Measurements from ENCODE around the gene SQSTM1. TPM values are rescaled to one million over a fixed set of nuclear protein-coding genes. Genes with fewer than 3 reads are reported as not detected.

Gene SQSTM1
- total RNA-seq, 3 donors from 2014 or later (not counting 1 experiment from before 2014, with no cell fraction given) = 474 to 707 (median 657) TPM

DNA sequence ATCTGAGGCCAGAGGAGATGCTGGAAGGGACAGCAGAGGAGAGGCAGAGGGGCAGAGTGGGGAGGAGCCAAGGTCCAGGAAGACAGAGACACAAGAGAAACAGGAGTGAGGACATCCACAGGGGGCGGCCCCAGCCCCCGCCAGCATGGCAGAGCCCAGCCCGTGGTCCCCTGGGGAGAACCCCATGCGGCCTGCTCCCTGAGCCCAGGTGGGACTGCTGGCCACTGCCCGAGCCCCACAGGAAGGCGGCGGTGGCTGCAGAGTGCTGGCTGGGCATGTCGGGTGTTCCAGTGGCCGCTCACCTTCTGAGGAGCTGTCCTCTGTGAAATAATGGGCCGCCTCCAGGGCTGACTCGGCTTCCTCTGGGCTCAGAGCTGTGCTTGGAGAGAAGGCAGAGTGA is 46.8 kb downstream of the SQSTM1 start:
- Histone ChIP-seq H3K27ac (ENCODE audit: low read length) (no peak overlapping the region), H3K9me3 (ENCODE audit: control insufficient read depth, insufficient read depth, low read length) (no peaks in the 10 kb centered on the region), H3K4me3 (ENCODE audit: low read length) (no peak overlapping the region), H3K27me3 (ENCODE audit: control insufficient read depth, insufficient read depth, low read length) (no peaks in the 10 kb centered on the region), H3K4me1 (ENCODE audit: control insufficient read depth, insufficient read depth, low read length) (no peaks in the 10 kb centered on the region), H3K36me3 (ENCODE audit: control insufficient read depth, insufficient read depth, low read length) (peaks cover 28% of the 10 kb centered on the region)
- DNase-seq = no peak
- no peaks in the 10 kb centered on the region for H3K36me3 Mint-ChIP-seq
- no peak for TF ChIP-seq CTCF (IDR thresholded peaks at IDR 0.05)
- H3K27me3 Mint-ChIP-seq (ENCODE audit: low read depth in 2 of 2) = no peaks in the 10 kb centered on the region
- no peaks in the 10 kb centered on the region for H3K9me3 Mint-ChIP-seq
- H3K4me3 Mint-ChIP-seq = no peak overlapping the region
- intact Hi-C loops (cut with micrococcal nuclease) = no loop called here
- WGBS (ENCODE audit: insufficient coverage) = 95% methylated on average over 11 of the region's 11 CpGs
- no peak for ATAC-seq
- H3K27ac Mint-ChIP-seq = peak overlapping the region in 1 of 2 donors; percentile 71
- no peaks in the 10 kb centered on the region for H3K4me1 Mint-ChIP-seq

DNA sequence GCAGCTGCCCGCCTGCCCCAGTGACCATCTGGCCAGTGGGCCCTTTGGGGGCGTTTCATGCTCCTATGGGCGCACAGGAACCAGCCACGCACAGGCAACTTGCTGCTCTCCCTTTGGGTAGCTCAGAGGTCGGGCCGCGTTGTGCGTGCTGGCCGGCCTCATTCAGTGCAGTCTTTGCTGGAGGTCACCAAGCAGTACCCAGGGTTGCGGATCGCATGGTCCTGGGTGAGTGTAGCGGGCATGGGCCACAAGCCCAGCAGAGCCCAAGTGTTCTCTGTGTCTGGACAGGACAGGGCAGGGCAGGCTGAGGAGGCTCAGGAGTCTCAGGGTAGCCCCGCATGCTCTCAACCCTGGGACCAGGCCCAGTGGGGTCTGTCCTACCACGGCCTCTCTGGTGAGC is 47.8 kb downstream of the SQSTM1 start:
- 97% methylated on average over 14 of the region's 14 CpGs for WGBS (ENCODE audit: insufficient coverage)
- Mint-ChIP-seq H3K4me1 (no peaks in the 10 kb centered on the region), H3K27ac (peak overlapping the region in 1 of 2 donors; percentile 29), H3K9me3 (no peaks in the 10 kb centered on the region), H3K36me3 (no peaks in the 10 kb centered on the region), H3K27me3 (ENCODE audit: low read depth in 2 of 2) (no peaks in the 10 kb centered on the region), H3K4me3 (no peak overlapping the region)
- Histone ChIP-seq H3K27me3 (ENCODE audit: control insufficient read depth, insufficient read depth, low read length) (no peaks in the 10 kb centered on the region), H3K4me3 (ENCODE audit: low read length) (no peak overlapping the region), H3K27ac (ENCODE audit: low read length) (no peak overlapping the region), H3K4me1 (ENCODE audit: control insufficient read depth, insufficient read depth, low read length) (no peaks in the 10 kb centered on the region), H3K36me3 (ENCODE audit: control insufficient read depth, insufficient read depth, low read length) (peaks cover 28% of the 10 kb centered on the region), H3K9me3 (ENCODE audit: control insufficient read depth, insufficient read depth, low read length) (no peaks in the 10 kb centered on the region)
- no peak for TF ChIP-seq CTCF (IDR thresholded peaks at IDR 0.05)
- intact Hi-C loops (cut with micrococcal nuclease) = no loop called here
- DNase-seq = no peak
- no peak for ATAC-seq

GRCh38 chr5:179869101-179869500 is 48.4 kb downstream of the SQSTM1 start:
- peaks cover 28% of the 10 kb centered on the region for H3K36me3 ChIP-seq (ENCODE audit: control insufficient read depth, insufficient read depth, low read length)
- Mint-ChIP-seq H3K27ac (no peak overlapping the region), H3K27me3 (ENCODE audit: low read depth in 2 of 2) (no peaks in the 10 kb centered on the region), H3K4me3 (no peak overlapping the region), H3K9me3 (no peaks in the 10 kb centered on the region), H3K4me1 (no peaks in the 10 kb centered on the region), H3K36me3 (no peaks in the 10 kb centered on the region)
- no peak for ATAC-seq
- no peaks in the 10 kb centered on the region for H3K27me3 ChIP-seq (ENCODE audit: control insufficient read depth, insufficient read depth, low read length)
- H3K4me3 ChIP-seq (ENCODE audit: low read length) = no peak overlapping the region
- H3K9me3 ChIP-seq (ENCODE audit: control insufficient read depth, insufficient read depth, low read length) = no peaks in the 10 kb centered on the region
- no peak for TF ChIP-seq CTCF (IDR thresholded peaks at IDR 0.05)
- no peaks in the 10 kb centered on the region for H3K4me1 ChIP-seq (ENCODE audit: control insufficient read depth, insufficient read depth, low read length)
- intact Hi-C loops (cut with micrococcal nuclease) = no loop called here
- DNase-seq = no peak
- WGBS (ENCODE audit: insufficient coverage) = 93% methylated on average over 5 of the region's 5 CpGs
- H3K27ac ChIP-seq (ENCODE audit: low read length) = no peak overlapping the region

DNA sequence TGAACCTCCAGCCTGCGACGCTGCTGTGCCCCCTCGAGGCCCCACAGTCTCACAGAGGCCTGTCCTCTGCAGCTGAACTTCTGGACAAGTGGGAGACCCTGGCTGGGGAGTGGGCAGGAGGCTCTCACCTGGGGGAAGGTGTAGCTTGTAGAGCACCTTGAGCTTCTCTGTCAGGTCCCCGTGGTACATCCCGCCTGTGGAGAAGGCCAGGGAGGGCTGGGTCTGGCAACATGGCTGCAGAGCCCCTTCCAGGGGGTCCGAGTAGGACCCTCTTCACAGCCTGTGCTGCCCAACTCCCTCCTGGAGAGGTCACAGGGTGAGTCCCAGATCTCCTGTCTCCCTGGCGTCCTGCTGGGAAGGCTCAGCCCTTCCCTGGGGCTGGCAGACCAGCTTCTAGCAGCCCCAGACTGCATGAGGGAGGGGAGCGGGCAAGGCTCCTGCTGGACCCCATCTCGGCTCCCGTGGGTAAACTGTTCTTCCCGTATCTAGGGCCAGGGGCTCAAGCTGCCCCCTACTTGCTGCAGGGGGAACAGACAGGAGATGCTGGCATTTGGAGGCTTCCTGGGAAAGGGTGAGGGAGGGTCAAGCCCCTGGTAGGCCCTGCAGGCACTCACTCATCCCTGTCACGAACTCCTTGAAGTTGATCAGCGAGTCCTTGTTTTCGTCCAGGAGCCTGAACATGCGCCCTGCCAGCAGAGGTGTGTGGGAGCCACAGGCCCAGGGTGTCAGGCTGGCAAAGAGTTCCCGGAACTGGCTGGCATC is 49.1 kb downstream of the SQSTM1 start:
- ATAC-seq = no peak
- H3K27ac ChIP-seq (ENCODE audit: low read length) = no peak overlapping the region
- 95% methylated on average over 16 of the region's 16 CpGs for WGBS (ENCODE audit: insufficient coverage)
- Mint-ChIP-seq H3K27me3 (ENCODE audit: low read depth in 2 of 2) (no peaks in the 10 kb centered on the region), H3K9me3 (no peaks in the 10 kb centered on the region), H3K4me3 (no peak overlapping the region), H3K36me3 (no peaks in the 10 kb centered on the region), H3K4me1 (no peaks in the 10 kb centered on the region), H3K27ac (no peak overlapping the region)
- intact Hi-C loops (cut with micrococcal nuclease) = no loop called here
- H3K36me3 ChIP-seq (ENCODE audit: control insufficient read depth, insufficient read depth, low read length) = peaks cover 30% of the 10 kb centered on the region
- TF ChIP-seq CTCF (IDR thresholded peaks at IDR 0.05) = no peak
- no peaks in the 10 kb centered on the region for H3K9me3 ChIP-seq (ENCODE audit: control insufficient read depth, insufficient read depth, low read length)
- no peaks in the 10 kb centered on the region for H3K27me3 ChIP-seq (ENCODE audit: control insufficient read depth, insufficient read depth, low read length)
- no peaks in the 10 kb centered on the region for H3K4me1 ChIP-seq (ENCODE audit: control insufficient read depth, insufficient read depth, low read length)
- H3K4me3 ChIP-seq (ENCODE audit: low read length) = no peak overlapping the region
- DNase-seq = no peak
